ENCODE measurements around the gene ADRA1B.

DNA sequence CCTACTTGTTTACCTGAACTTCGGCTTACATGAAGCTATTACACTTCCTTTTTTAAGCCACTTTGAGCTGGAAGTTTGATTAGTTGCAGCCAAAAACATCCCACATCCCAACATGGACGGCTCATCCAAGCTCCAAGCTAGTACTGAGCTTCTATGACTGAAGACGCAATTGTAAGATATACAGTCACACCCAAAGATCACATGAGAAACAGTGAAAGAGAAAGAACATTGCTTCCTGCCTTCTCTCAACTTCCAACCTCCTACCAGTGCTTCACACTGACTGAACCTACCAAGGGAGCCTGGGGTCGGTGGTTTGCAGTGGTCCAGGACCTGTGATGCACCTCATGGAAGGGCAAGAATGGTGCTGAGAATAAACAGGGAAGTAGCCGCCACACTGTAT, 27.4 kb upstream of the ADRA1B start:
- TF ChIP-seq, protein P1, sequence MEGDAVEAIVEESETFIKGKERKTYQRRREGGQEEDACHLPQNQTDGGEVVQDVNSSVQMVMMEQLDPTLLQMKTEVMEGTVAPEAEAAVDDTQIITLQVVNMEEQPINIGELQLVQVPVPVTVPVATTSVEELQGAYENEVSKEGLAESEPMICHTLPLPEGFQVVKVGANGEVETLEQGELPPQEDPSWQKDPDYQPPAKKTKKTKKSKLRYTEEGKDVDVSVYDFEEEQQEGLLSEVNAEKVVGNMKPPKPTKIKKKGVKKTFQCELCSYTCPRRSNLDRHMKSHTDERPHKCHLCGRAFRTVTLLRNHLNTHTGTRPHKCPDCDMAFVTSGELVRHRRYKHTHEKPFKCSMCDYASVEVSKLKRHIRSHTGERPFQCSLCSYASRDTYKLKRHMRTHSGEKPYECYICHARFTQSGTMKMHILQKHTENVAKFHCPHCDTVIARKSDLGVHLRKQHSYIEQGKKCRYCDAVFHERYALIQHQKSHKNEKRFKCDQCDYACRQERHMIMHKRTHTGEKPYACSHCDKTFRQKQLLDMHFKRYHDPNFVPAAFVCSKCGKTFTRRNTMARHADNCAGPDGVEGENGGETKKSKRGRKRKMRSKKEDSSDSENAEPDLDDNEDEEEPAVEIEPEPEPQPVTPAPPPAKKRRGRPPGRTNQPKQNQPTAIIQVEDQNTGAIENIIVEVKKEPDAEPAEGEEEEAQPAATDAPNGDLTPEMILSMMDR (IDR thresholded peaks at IDR 0.05) = no peak
- no peak for TF ChIP-seq POLR2A (IDR thresholded peaks at IDR 0.05)
